T-helper 1 cell treated with Interleukin-12 subunit alpha and Interleukin-12 subunit beta and Interleukin-4 antibody, amounts not matched to agents 30 μg/mL and 1 μg/mL, for 36 hours (primary cell): Measurements from ENCODE around the gene CIT.
A peak's percentile ranks its signal among the peaks of the same experiment; 100 is the strongest.

ENCODE experiments used
- H3K27ac Mint-ChIP-seq: one replicate; pipeline ENCODE4 v1.8.0; 2021; ENCODE audit warnings: mild to moderate bottlenecking, mixed read lengths
- H3K27me3 Mint-ChIP-seq: one replicate; pipeline ENCODE4 v1.8.0; 2021; ENCODE audit warnings: low read depth, mixed read lengths
- H3K36me3 Mint-ChIP-seq: one replicate; pipeline ENCODE4 v1.8.0; 2021; ENCODE audit warnings: low read depth, mixed read lengths
- H3K4me1 Mint-ChIP-seq: one replicate; pipeline ENCODE4 v1.8.0; 2021; ENCODE audit warnings: low read depth, mixed read lengths
- H3K4me3 Mint-ChIP-seq: one replicate; pipeline ENCODE4 v1.8.0; 2021; ENCODE audit warnings: mild to moderate bottlenecking, moderate library complexity, mixed read lengths
- H3K9me3 Mint-ChIP-seq: one replicate; pipeline ENCODE4 v1.8.0; 2021; ENCODE audit warnings: mixed read lengths

The CIT gene

GRCh38 chr12:119696943-119697342 is 180.2 kb downstream of the CIT start:
- Mint-ChIP-seq H3K9me3 (no peaks in the 10 kb centered on the region), H3K36me3 (peaks cover 18% of the 10 kb centered on the region), H3K4me3 (no peak overlapping the region), H3K4me1 (no peaks in the 10 kb centered on the region), H3K27me3 (no peaks in the 10 kb centered on the region), H3K27ac (peak overlapping the region; percentile 4)

GRCh38 chr12:119695034-119695433 is 182.1 kb downstream of the CIT start:
- Mint-ChIP-seq H3K27me3 (no peaks in the 10 kb centered on the region), H3K36me3 (peaks cover 14% of the 10 kb centered on the region), H3K9me3 (no peaks in the 10 kb centered on the region), H3K4me1 (no peaks in the 10 kb centered on the region), H3K27ac (no peak overlapping the region), H3K4me3 (no peak overlapping the region)

GRCh38 chr12:119694111-119694510 is 183.0 kb downstream of the CIT start:
- no peak overlapping the region for H3K4me3 Mint-ChIP-seq
- H3K4me1 Mint-ChIP-seq: no peaks in the 10 kb centered on the region

DNA sequence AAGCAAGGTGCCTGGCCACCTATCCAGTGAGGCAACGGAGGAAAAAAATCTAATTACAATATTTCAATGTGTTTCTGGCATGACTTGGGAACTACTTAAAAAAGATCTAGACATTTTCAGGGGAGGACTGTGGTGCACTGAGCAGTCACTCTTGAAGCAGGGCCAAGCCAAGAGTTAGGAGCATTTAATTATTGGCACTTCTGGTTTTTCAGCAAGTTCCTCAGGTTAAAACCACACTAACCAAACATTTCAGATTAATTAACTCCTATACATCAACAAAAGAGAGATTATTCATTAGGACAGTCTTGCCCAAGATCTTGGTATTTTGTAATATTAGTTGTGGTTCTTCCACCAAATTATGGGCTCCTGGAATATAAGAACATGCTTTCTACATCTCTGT is 183.6 kb downstream of the CIT start:
- Mint-ChIP-seq H3K4me1 (no peaks in the 10 kb centered on the region), H3K36me3 (peaks cover 14% of the 10 kb centered on the region), H3K4me3 (no peak overlapping the region), H3K27ac (no peak overlapping the region), H3K27me3 (no peaks in the 10 kb centered on the region), H3K9me3 (no peaks in the 10 kb centered on the region)

More at GRCh38 chr12:119694111-119694510, 183.0 kb downstream of the CIT start:
- Mint-ChIP-seq H3K9me3 (no peaks in the 10 kb centered on the region), H3K27me3 (no peaks in the 10 kb centered on the region), H3K36me3 (peaks cover 14% of the 10 kb centered on the region), H3K27ac (no peak overlapping the region)

DNA sequence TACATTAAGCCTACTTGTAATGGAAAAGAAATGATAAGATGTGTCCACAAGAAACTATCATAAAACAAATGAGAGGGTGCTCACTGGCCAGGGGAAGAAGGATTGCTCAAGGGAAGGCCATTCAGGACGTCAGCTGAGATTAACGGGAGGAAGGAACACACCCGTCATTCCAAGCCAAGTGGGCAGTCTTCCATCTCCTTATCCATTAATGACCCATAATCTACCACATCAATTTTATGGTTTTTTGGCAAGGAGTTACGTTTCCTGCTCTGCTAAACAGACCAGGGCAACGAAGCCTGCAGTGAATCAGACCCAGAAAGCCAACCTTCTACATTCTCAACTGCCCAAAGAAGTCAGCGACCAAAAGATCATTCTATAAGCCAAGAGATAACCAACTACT is 184.1 kb downstream of the CIT start:
- no peak overlapping the region for H3K4me3 Mint-ChIP-seq
- H3K27me3 Mint-ChIP-seq: no peaks in the 10 kb centered on the region
- no peaks in the 10 kb centered on the region for H3K9me3 Mint-ChIP-seq
- H3K27ac Mint-ChIP-seq: no peak overlapping the region
- H3K36me3 Mint-ChIP-seq: peaks cover 17% of the 10 kb centered on the region
- no peaks in the 10 kb centered on the region for H3K4me1 Mint-ChIP-seq

DNA sequence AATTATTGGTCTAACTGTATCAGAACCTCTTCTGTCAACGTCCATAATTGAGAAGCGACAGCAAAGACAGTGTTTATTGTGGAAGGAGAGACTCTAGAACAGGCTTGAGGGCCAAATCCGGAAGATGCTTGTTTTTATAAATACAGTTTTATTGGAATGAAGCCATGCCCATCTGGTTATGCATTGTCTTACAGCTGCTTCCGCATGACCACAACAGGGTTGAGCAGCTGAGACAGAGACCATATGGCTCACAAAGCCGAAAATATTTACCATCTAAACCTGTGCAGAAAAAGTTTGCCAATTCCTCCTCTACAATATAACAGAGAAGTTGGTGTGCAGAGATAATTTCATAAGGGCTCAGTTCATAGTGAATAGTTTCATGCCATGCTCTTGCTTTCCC is 184.7 kb downstream of the CIT start:
- Mint-ChIP-seq H3K27me3 (no peaks in the 10 kb centered on the region), H3K4me1 (no peaks in the 10 kb centered on the region), H3K27ac (no peak overlapping the region), H3K4me3 (no peak overlapping the region), H3K9me3 (no peaks in the 10 kb centered on the region), H3K36me3 (peaks cover 17% of the 10 kb centered on the region)

GRCh38 chr12:119691202-119691810 is 185.8 kb downstream of the CIT start:
- H3K27me3 Mint-ChIP-seq: no peaks in the 10 kb centered on the region
- H3K9me3 Mint-ChIP-seq: no peaks in the 10 kb centered on the region
- H3K27ac Mint-ChIP-seq: no peak overlapping the region
- peaks cover 17% of the 10 kb centered on the region for H3K36me3 Mint-ChIP-seq
- no peak overlapping the region for H3K4me3 Mint-ChIP-seq
- no peaks in the 10 kb centered on the region for H3K4me1 Mint-ChIP-seq

DNA sequence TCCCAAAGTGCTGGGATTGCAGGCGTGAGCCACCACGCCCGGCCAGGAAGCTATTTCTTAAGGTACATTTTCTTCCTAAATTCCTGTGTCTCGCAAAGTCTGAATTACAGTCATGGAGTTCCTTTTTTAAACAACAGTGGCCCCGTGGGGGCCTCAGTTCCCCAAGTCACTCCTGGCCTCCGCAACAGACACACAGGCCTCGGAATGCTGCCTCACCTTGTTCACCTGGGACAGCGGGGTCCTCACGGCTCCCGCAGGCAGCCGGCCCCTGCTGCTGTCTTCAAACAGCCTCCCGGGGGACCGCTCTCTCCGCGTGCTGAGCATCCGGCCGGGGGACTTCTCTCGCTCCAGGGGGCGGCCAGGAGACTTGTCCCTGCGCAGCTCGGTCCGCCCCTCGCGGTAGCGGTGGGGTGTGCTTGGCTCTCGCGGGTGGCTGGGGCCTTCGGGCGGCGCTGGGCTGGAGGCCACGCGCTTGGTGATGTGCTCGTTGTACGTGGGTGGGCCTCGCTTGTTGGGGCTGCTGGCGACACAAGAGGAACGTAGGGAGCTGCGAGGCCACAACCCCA is 187.1 kb downstream of the CIT start:
- Mint-ChIP-seq H3K36me3 (peaks cover 21% of the 10 kb centered on the region), H3K4me1 (peaks cover 2% of the 10 kb centered on the region), H3K4me3 (no peak overlapping the region), H3K27me3 (no peaks in the 10 kb centered on the region), H3K27ac (no peak overlapping the region), H3K9me3 (no peaks in the 10 kb centered on the region)

DNA sequence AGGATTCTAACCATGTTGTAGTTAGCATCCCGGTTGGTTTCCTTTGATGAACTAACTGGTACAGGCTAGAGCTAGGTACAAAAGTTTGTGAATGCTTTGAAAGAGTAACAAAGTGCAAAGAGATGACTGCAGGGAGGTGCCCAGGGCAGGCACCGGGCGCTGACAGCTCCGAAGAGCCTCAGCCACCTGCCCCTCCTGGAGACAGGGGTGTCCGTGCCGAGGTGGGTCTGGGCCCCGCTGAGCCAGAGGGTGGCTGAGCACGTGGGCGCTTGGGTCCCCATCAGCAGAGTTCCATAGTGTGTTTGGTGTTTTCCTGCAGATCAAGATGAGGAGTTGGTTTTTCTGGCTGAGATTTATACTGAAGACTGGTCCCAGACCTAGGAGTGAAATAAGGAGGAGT is 189.2 kb downstream of the CIT start:
- Mint-ChIP-seq H3K27ac (no peak overlapping the region), H3K27me3 (no peaks in the 10 kb centered on the region), H3K36me3 (peaks cover 17% of the 10 kb centered on the region), H3K4me1 (peaks cover 4% of the 10 kb centered on the region), H3K9me3 (no peaks in the 10 kb centered on the region), H3K4me3 (no peak overlapping the region)

GRCh38 chr12:119687406-119687805 is 189.7 kb downstream of the CIT start:
- H3K27ac Mint-ChIP-seq: no peak overlapping the region
- peaks cover 9% of the 10 kb centered on the region for H3K4me1 Mint-ChIP-seq
- no peaks in the 10 kb centered on the region for H3K9me3 Mint-ChIP-seq
- no peak overlapping the region for H3K4me3 Mint-ChIP-seq
- no peaks in the 10 kb centered on the region for H3K27me3 Mint-ChIP-seq
- peaks cover 15% of the 10 kb centered on the region for H3K36me3 Mint-ChIP-seq

DNA sequence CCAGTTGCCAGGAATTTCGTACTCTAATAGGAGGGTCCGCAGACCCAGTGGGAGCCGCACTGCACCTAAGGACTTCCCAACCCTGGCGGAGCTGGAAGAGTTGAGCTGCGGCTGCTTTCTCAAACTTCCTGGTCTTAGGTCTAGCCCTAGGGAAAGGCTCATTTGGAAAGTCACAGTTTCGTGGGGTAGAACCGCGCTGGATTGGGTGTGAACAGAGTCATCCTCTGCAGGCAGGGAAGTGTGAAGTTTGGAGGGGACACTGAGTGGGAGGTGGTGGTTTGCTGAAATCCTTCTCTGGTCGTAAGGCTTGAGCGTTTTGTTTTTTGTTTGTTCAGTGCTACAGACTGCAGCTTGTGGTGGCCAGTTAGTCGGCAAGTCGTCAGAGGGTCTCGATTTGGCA is 190.3 kb downstream of the CIT start:
- Mint-ChIP-seq H3K27ac (no peak overlapping the region), H3K4me1 (peaks cover 14% of the 10 kb centered on the region), H3K27me3 (no peaks in the 10 kb centered on the region), H3K36me3 (peaks cover 18% of the 10 kb centered on the region), H3K4me3 (no peak overlapping the region), H3K9me3 (no peaks in the 10 kb centered on the region)

GRCh38 chr12:119686355-119686754 is 190.8 kb downstream of the CIT start:
- H3K27ac Mint-ChIP-seq: no peak overlapping the region
- H3K4me3 Mint-ChIP-seq: no peak overlapping the region
- H3K4me1 Mint-ChIP-seq: peaks cover 14% of the 10 kb centered on the region
- H3K27me3 Mint-ChIP-seq: no peaks in the 10 kb centered on the region
- H3K9me3 Mint-ChIP-seq: no peaks in the 10 kb centered on the region
- H3K36me3 Mint-ChIP-seq: peaks cover 18% of the 10 kb centered on the region

- H3K4me1 Mint-ChIP-seq: peaks cover 14% of the 10 kb centered on the region
- no peak overlapping the region for H3K27ac Mint-ChIP-seq
- no peaks in the 10 kb centered on the region for H3K9me3 Mint-ChIP-seq
- no peak overlapping the region for H3K4me3 Mint-ChIP-seq
- peaks cover 19% of the 10 kb centered on the region for H3K36me3 Mint-ChIP-seq
- H3K27me3 Mint-ChIP-seq: no peaks in the 10 kb centered on the region
These were observed 191.7 kb downstream of the CIT start for GRCh38 chr12:119685375-119685774.

- Mint-ChIP-seq H3K9me3 (no peaks in the 10 kb centered on the region), H3K4me1 (peaks cover 17% of the 10 kb centered on the region)
These were observed 192.3 kb downstream of the CIT start for GRCh38 chr12:119684711-119685369.

GRCh38 chr12:119683816-119684215 is 193.3 kb downstream of the CIT start:
- H3K36me3 Mint-ChIP-seq: peaks cover 32% of the 10 kb centered on the region
- no peak overlapping the region for H3K4me3 Mint-ChIP-seq
- H3K27me3 Mint-ChIP-seq: no peaks in the 10 kb centered on the region
- H3K9me3 Mint-ChIP-seq: no peaks in the 10 kb centered on the region
- no peak overlapping the region for H3K27ac Mint-ChIP-seq
- peaks cover 20% of the 10 kb centered on the region for H3K4me1 Mint-ChIP-seq

More at GRCh38 chr12:119684711-119685369, 192.3 kb downstream of the CIT start:
- H3K27ac Mint-ChIP-seq: no peak overlapping the region
- H3K27me3 Mint-ChIP-seq: no peaks in the 10 kb centered on the region
- peaks cover 24% of the 10 kb centered on the region for H3K36me3 Mint-ChIP-seq
- H3K4me3 Mint-ChIP-seq: no peak overlapping the region
